Mesenchymal stem cell (in vitro differentiated cells and primary cell): ENCODE results near the gene SHOC1. TPM values are rescaled to one million over a fixed set of nuclear protein-coding genes. Genes with fewer than 3 reads are reported as not detected.
A peak's percentile ranks its signal among the peaks of the same experiment; 100 is the strongest.

Experiments
- DNase-seq: peaks from one replicate; pipeline ENCODE4 v3.0.0-alpha.2; 2013
- H2AFZ ChIP-seq: one replicate; pipeline ENCODE4 v1.6.1; 2013; ENCODE audit warnings: low read depth, mild to moderate bottlenecking, control low read depth, inconsistent platforms, low read length, moderate library complexity
- H2AK5ac ChIP-seq: 2 replicates; pipeline ENCODE4 v1.6.1; 2013; ENCODE audit warnings: low read length, moderate library complexity, mild to moderate bottlenecking, inconsistent platforms; ENCODE audit not compliant: severe bottlenecking
- H2BK120ac ChIP-seq: one replicate; pipeline ENCODE4 v1.6.1; 2013; ENCODE audit warnings: low read depth, mild to moderate bottlenecking, inconsistent platforms, low read length, moderate library complexity
- H2BK12ac ChIP-seq, 2 experiments: one replicate each; pipeline ENCODE4 v1.6.1; 2013; ENCODE audit warnings: inconsistent platforms in 2 of 2, low read length in 2 of 2, mild to moderate bottlenecking in 2 of 2, moderate library complexity in 2 of 2, control low read depth in 1 of 2
- H2BK15ac ChIP-seq: one replicate; pipeline ENCODE4 v1.6.1; 2013; ENCODE audit warnings: mild to moderate bottlenecking, low read depth, inconsistent platforms; ENCODE audit not compliant: poor library complexity, severe bottlenecking
- H2BK5ac ChIP-seq: 2 replicates; pipeline ENCODE4 v1.6.1; 2013; ENCODE audit warnings: low read depth, mild to moderate bottlenecking, low read length, control low read depth, inconsistent platforms; ENCODE audit not compliant: poor library complexity, severe bottlenecking
- H3K14ac ChIP-seq, 2 experiments: one replicate each; pipeline ENCODE4 v1.6.1; 2013; ENCODE audit warnings: inconsistent platforms in 2 of 2, low read length in 2 of 2, control low read depth in 1 of 2, mild to moderate bottlenecking in 1 of 2, moderate library complexity in 1 of 2
- H3K18ac ChIP-seq, 2 experiments: one replicate each; pipeline ENCODE4 v1.6.1; 2013; ENCODE audit warnings: inconsistent platforms in 2 of 2, low read length in 2 of 2, control low read depth in 1 of 2, low read depth in 1 of 2, mild to moderate bottlenecking in 1 of 2
- H3K23ac ChIP-seq, 2 experiments: one replicate each; pipeline ENCODE4 v1.6.1; 2013; ENCODE audit warnings: inconsistent platforms in 2 of 2, low read length in 2 of 2, mild to moderate bottlenecking in 2 of 2, moderate library complexity in 2 of 2, control low read depth in 1 of 2
- H3K27ac ChIP-seq: 2 replicates; pipeline ENCODE4 v1.5.1; 2013; ENCODE audit warnings: mild to moderate bottlenecking, moderate library complexity, low read length, control low read depth, inconsistent platforms; ENCODE audit not compliant: poor library complexity, severe bottlenecking
- H3K27me3 ChIP-seq, 2 experiments: 2 replicates each; pipeline versions ENCODE4 v1.6.1 to v1.7.0; 2013; ENCODE audit warnings: low read length in 2 of 2, mild to moderate bottlenecking in 2 of 2, moderate library complexity in 2 of 2, control low read depth in 1 of 2, inconsistent platforms in 1 of 2; ENCODE audit not compliant: control insufficient read depth in 1 of 2, insufficient read depth in 1 of 2
- H3K36me3 ChIP-seq, 2 experiments: 2 replicates each; pipeline versions ENCODE4 v1.6.1 to v1.7.0; 2013; ENCODE audit warnings: low read length in 2 of 2, control low read depth in 1 of 2, inconsistent platforms in 1 of 2, low read depth in 1 of 2, mild to moderate bottlenecking in 1 of 2; ENCODE audit not compliant: insufficient read depth in 2 of 2, control insufficient read depth in 1 of 2
- H3K4ac ChIP-seq, 2 experiments: one replicate each; pipeline ENCODE4 v1.6.1; 2013; ENCODE audit warnings: inconsistent platforms in 2 of 2, low read length in 2 of 2, mild to moderate bottlenecking in 2 of 2, moderate library complexity in 2 of 2, control low read depth in 1 of 2, low read depth in 1 of 2
- H3K4me1 ChIP-seq: 2 replicates; pipeline ENCODE4 v1.6.1; 2013; ENCODE audit warnings: low read depth, low read length, control low read depth; ENCODE audit not compliant: control insufficient read depth, insufficient read depth
- H3K4me2 ChIP-seq: 2 replicates; pipeline ENCODE4 v1.6.1; 2013; ENCODE audit warnings: low read length, mild to moderate bottlenecking, inconsistent platforms; ENCODE audit not compliant: poor library complexity, severe bottlenecking
- H3K4me3 ChIP-seq, 2 experiments: 2 replicates each; pipeline versions ENCODE4 v1.5.1 to v1.7.0; 2013; ENCODE audit warnings: low read length in 2 of 2, mild to moderate bottlenecking in 2 of 2, control low read depth in 1 of 2, low read depth in 1 of 2; ENCODE audit not compliant: insufficient read depth in 1 of 2
- H3K79me1 ChIP-seq: replicated peaks from 2 replicates; pipeline ENCODE4 v1.6.1; 2013; ENCODE audit warnings: mild to moderate bottlenecking, control low read depth, low read length, inconsistent platforms; ENCODE audit not compliant: poor library complexity, severe bottlenecking
- H3K9ac ChIP-seq: 2 replicates; pipeline ENCODE4 v1.7.0; 2013; ENCODE audit warnings: mild to moderate bottlenecking, low read length, moderate library complexity
- H3K9me3 ChIP-seq: 2 replicates; pipeline ENCODE4 v1.7.0; 2013; ENCODE audit warnings: mild to moderate bottlenecking, low read length; ENCODE audit not compliant: control insufficient read depth
- H4K8ac ChIP-seq: one replicate; pipeline ENCODE4 v1.6.1; 2013; ENCODE audit warnings: inconsistent platforms, mild to moderate bottlenecking, low read length, moderate library complexity
- H4K91ac ChIP-seq: one replicate; pipeline ENCODE4 v1.6.1; 2013; ENCODE audit warnings: mild to moderate bottlenecking, low read length, inconsistent platforms
- WGBS: methylation state at CpG from one replicate; pipeline ENCODE4 v1.1.7; 2013; ENCODE audit warnings: mixed read lengths; 5-methylcytosine and 5-hydroxymethylcytosine counted together
- polyA plus RNA-seq, 2 experiments: library from polyadenylated mRNA; stranded (reverse); fragments of 200-250 nt; gene quantifications; one replicate each; pipeline ENCODE4 v1.2.3, GENCODE V29; 2013

The SHOC1 gene
- 0.01 TPM for polyA plus RNA-seq (2013, experiment 1 of 2)
- polyA plus RNA-seq (2013, experiment 2 of 2): 0.01 TPM

- Histone ChIP-seq H2BK120ac (no peak within 1 kb of the TSS), H3K4me3 (no peak within 1 kb of the TSS), H3K9me3 (no peaks in the 10 kb centered on the region), H3K27ac (no peak within 1 kb of the TSS), H3K36me3 (peaks cover 0 to 5% of the 10 kb centered on the region in 2 experiments), H3K4me1 (no peaks in the 10 kb centered on the region), H2BK5ac (no peak within 1 kb of the TSS), H3K14ac (no peak within 1 kb of the TSS), H3K4ac (no peak within 1 kb of the TSS), H3K9ac (no peak within 1 kb of the TSS), H3K23ac (no peak within 1 kb of the TSS), H3K79me1 (no peaks in the 10 kb centered on the region), H2AK5ac (no peak within 1 kb of the TSS), H3K27me3 (no peaks in the 10 kb centered on the region), H2BK12ac (no peak within 1 kb of the TSS), H2AFZ (no peak within 1 kb of the TSS), H4K8ac (no peak within 1 kb of the TSS), H3K18ac (no peak within 1 kb of the TSS), H2BK15ac (no peak within 1 kb of the TSS), H3K4me2 (no peak within 1 kb of the TSS), H4K91ac (no peak within 1 kb of the TSS)
- no peak for DNase-seq
- WGBS: 95% methylated on average over 28 of the region's 29 CpGs
These were observed at the start of gene SHOC1 for GRCh38 chr9:111794835-111795556. SHOC1 (minus strand) TSS chr9:111794937; CDS start chr9:111791418, 3,519 bp downstream.

DNA sequence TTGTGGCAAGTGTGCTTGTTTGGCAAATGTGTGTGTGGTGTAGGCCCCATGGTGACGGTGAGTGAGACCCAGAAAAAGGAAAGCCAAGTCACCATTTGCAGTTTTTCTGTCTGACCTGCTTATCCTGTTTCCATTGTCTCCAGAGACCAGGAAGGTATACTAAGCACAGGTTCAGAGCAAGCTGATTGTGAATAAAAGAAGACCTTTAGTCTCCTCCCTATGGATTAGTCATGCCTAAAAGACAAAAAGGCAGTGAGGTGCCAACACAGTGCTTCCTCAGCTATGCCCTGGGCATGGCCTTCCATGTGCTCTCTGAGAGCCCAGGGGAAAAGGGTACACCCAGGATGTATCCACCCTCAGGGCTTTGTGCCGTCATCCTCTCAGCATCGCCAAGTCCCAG, 49.2 kb upstream of the SHOC1 start:
- H3K4me2 ChIP-seq: no peak overlapping the region

DNA sequence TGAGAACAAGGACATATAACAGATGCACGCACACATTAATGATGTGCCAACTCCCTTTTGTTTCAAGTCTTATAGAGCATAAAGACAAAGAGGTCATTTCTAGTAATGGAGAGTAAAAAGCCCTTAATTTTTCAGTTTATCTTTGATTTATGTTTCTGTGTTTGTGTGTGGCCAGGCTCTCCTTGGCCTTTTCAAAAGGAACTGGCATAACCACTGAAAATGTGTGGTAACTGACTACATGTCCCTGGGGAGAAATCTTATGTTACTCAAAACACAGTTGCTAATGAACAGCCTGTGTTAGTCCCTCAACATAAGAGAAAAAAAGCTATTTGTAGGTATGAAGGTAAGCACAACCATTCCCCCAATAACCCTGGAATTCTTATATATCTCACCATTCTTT, 47.6 kb upstream of the SHOC1 start:
- Histone ChIP-seq H3K18ac (no peak overlapping the region), H3K27me3 (no peaks in the 10 kb centered on the region), H2AFZ (no peak overlapping the region), H3K4me2 (no peak overlapping the region), H2AK5ac (no peak overlapping the region), H2BK5ac (no peak overlapping the region), H4K8ac (no peak overlapping the region), H2BK120ac (no peak overlapping the region), H3K79me1 (no peaks in the 10 kb centered on the region), H3K14ac (no peak overlapping the region), H3K36me3 (no peaks in the 10 kb centered on the region), H3K9me3 (no peaks in the 10 kb centered on the region), H3K4me3 (no peak overlapping the region), H3K23ac (no peak overlapping the region), H4K91ac (no peak overlapping the region), H3K9ac (no peak overlapping the region), H2BK12ac (no peak overlapping the region), H3K27ac (no peak overlapping the region), H3K4me1 (no peaks in the 10 kb centered on the region), H2BK15ac (no peak overlapping the region), H3K4ac (no peak overlapping the region)
- 100% methylated on average over 1 of the region's 1 CpG for WGBS
- DNase-seq: peak; percentile 41

More for the DNA sequence above, 49.2 kb upstream of the SHOC1 start:
- peak overlapping the region in 1 of 2 experiments; percentile 31 for H3K4ac ChIP-seq
- H3K9me3 ChIP-seq: no peaks in the 10 kb centered on the region
- H2AK5ac ChIP-seq: no peak overlapping the region
- no peak overlapping the region for H2BK120ac ChIP-seq
- peak overlapping the region in 1 of 2 experiments; percentile 21 for H2BK12ac ChIP-seq
- H2BK15ac ChIP-seq: no peak overlapping the region
- H3K23ac ChIP-seq: no peak overlapping the region
- H3K4me1 ChIP-seq: no peaks in the 10 kb centered on the region
- H3K9ac ChIP-seq: no peak overlapping the region
- peak overlapping the region; percentile 66 for H4K91ac ChIP-seq
- DNase-seq: no peak
- no peak overlapping the region for H2AFZ ChIP-seq
- H3K14ac ChIP-seq: no peak overlapping the region
- no peaks in the 10 kb centered on the region for H3K79me1 ChIP-seq
- H3K18ac ChIP-seq: no peak overlapping the region
- no peaks in the 10 kb centered on the region for H3K27me3 ChIP-seq
- no peak overlapping the region for H3K27ac ChIP-seq
- H4K8ac ChIP-seq: no peak overlapping the region
- 93% methylated on average over 3 of the region's 3 CpGs for WGBS
- no peak overlapping the region for H3K4me3 ChIP-seq
- H2BK5ac ChIP-seq: no peak overlapping the region
- H3K36me3 ChIP-seq: no peaks in the 10 kb centered on the region

DNA sequence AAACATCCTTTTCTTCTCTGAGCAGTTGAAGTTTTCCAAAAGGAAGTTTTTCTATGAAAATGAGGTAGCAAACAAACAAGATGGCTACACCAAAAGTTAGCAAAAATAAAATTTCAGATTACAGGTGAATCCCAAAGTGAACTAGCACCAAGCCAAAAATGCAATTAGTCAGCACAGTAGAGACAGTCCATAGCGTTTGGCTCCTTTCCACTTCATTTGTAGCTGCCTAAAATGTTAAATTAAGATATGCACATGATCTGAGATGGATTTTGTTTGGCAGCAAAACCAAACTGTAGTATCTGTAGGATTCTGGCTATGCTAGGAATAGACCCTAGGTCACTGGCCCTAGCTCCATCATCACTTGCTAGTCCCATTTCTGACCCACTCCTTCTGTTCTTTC, 45.7 kb upstream of the SHOC1 start:
- no peak overlapping the region for H3K27ac ChIP-seq
- H3K4me3 ChIP-seq: no peak overlapping the region
- no peak overlapping the region for H2BK5ac ChIP-seq
- no peaks in the 10 kb centered on the region for H3K4me1 ChIP-seq
- H3K4ac ChIP-seq: no peak overlapping the region
- H3K27me3 ChIP-seq: no peaks in the 10 kb centered on the region
- H3K14ac ChIP-seq: no peak overlapping the region
- H3K36me3 ChIP-seq: no peaks in the 10 kb centered on the region
- H3K9me3 ChIP-seq: no peaks in the 10 kb centered on the region
- DNase-seq: no peak
- no peak overlapping the region for H4K91ac ChIP-seq
- H3K18ac ChIP-seq: no peak overlapping the region
- no CpG with 5 or more reads among the region's 1 CpG for WGBS
- H4K8ac ChIP-seq: no peak overlapping the region
- H2BK12ac ChIP-seq: no peak overlapping the region
- no peak overlapping the region for H3K4me2 ChIP-seq
- no peak overlapping the region for H3K9ac ChIP-seq
- no peak overlapping the region for H2BK120ac ChIP-seq
- H2AFZ ChIP-seq: no peak overlapping the region
- no peaks in the 10 kb centered on the region for H3K79me1 ChIP-seq
- no peak overlapping the region for H2AK5ac ChIP-seq
- no peak overlapping the region for H2BK15ac ChIP-seq
- H3K23ac ChIP-seq: no peak overlapping the region
